Transverse colon (tissue), 4 donors: ENCODE data around the gene KDM6B.

Source experiments
- CTCF ChIP-seq, 5 experiments: fragments of 200-600 bp in 3 of 5; fragments of 450-650 bp in 2 of 5; sonication (generic) in 3 of 5; IDR thresholded peaks; 1 replicate in 2 of 5; 2 replicates in 3 of 5; pipeline ENCODE4 v1.5.1; 2016 to 2017; ENCODE audit warnings: antibody characterized with exemption in 5 of 5, inconsistent platforms in 3 of 5, mild to moderate bottlenecking in 2 of 5, moderate library complexity in 1 of 5
- EP300 ChIP-seq: sonication (generic); formaldehyde crosslinking; IDR thresholded peaks from one replicate; pipeline ENCODE4 v1.6.1; 2017; ENCODE audit warnings: antibody characterized with exemption, low read depth
- POLR2A ChIP-seq: fragments of 450-650 bp; IDR thresholded peaks from one replicate; pipeline ENCODE4 v1.6.1; 2016; ENCODE audit warnings: antibody characterized with exemption, mild to moderate bottlenecking, moderate library complexity
- POLR2AphosphoS5 ChIP-seq, 3 donors: sonication (generic); formaldehyde crosslinking; IDR thresholded peaks; one replicate each; pipeline ENCODE4 v1.6.1; 2016; ENCODE audit warnings: antibody characterized with exemption in 3 of 3

GRCh38 chr17:7786866-7787265, 47.2 kb upstream of the KDM6B start:
- TF ChIP-seq CTCF (IDR thresholded peaks at IDR 0.05), result no peak
- no peak for TF ChIP-seq POLR2A
- no peak for TF ChIP-seq EP300
- TF ChIP-seq POLR2AphosphoS5 (IDR thresholded peaks at IDR 0.05), result no peak
